Measurements from ENCODE around the gene GAREM1.

- TF ChIP-seq CTCF (IDR thresholded peaks at IDR 0.05; ENCODE audit: low read depth, low read length) (no peak), POLR2A (IDR thresholded peaks at IDR 0.05; ENCODE audit: extremely low read depth, insufficient read length) (no peak), MYC (IDR thresholded peaks at IDR 0.05; ENCODE audit: low read depth, low read length) (no peak)
- TF ChIP-seq, protein P1, sequence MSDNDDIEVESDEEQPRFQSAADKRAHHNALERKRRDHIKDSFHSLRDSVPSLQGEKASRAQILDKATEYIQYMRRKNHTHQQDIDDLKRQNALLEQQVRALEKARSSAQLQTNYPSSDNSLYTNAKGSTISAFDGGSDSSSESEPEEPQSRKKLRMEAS (IDR thresholded peaks at IDR 0.05; ENCODE audit: low read depth, low read length): no peak
Observed at GRCh38 chr18:32286749-32287148, 183.9 kb downstream of the GAREM1 start.

All from NB4 (cell line).